C4-2B (cell line): Measurements from ENCODE around the gene PRRT2.
"Not testable (repeated sequence)": the region's sequence is repeated elsewhere in the genome, so short reads cannot be mapped to it uniquely, and the experiment has no call there.

Experiments used
- H3K27ac ChIP-seq: fragments of 450-650 bp; 2 replicates; pipeline ENCODE4 v1.5.1; 2017
- ZFX ChIP-seq: fragments of 450-650 bp; IDR thresholded peaks from 2 replicates; pipeline ENCODE4 v1.6.1; 2017
- TF ChIP-seq, protein P1 (sequence below): fragments of 450-650 bp; conservative IDR thresholded peaks from 2 replicates; pipeline ENCODE4 v1.5.1; 2017; ENCODE audit warnings: mild to moderate bottlenecking

The PRRT2 gene

DNA sequence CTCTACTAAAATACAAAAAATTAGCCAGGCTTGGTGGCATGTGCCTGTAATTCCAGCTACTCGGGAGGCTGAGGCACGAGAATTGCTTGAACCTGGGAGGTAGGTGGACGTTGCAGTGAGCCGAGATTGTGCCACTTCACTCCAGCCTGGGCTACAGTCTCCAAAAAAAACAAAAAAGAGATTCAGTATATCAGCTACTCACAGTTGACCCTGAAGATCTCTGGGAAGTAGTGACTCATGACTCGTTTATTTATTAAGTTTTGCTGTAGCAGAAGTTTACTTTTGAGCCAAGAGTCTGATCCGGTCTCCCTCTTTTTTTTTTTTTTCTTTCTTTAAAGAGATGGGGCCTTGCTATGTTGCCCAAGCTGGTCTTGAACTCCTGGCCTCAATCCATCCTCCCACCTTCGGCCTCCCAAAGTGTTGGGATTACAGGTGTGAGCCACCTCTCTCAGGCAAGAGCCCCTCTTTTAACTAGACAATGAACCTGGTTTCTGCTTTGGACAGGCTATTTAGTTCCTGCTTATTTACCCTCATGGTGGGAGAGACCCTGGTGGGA, 12.7 kb downstream of the PRRT2 start:
- TF ChIP-seq ZFX: no peak
- TF ChIP-seq, protein P1, sequence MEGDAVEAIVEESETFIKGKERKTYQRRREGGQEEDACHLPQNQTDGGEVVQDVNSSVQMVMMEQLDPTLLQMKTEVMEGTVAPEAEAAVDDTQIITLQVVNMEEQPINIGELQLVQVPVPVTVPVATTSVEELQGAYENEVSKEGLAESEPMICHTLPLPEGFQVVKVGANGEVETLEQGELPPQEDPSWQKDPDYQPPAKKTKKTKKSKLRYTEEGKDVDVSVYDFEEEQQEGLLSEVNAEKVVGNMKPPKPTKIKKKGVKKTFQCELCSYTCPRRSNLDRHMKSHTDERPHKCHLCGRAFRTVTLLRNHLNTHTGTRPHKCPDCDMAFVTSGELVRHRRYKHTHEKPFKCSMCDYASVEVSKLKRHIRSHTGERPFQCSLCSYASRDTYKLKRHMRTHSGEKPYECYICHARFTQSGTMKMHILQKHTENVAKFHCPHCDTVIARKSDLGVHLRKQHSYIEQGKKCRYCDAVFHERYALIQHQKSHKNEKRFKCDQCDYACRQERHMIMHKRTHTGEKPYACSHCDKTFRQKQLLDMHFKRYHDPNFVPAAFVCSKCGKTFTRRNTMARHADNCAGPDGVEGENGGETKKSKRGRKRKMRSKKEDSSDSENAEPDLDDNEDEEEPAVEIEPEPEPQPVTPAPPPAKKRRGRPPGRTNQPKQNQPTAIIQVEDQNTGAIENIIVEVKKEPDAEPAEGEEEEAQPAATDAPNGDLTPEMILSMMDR: no peak
- H3K27ac ChIP-seq: no peak overlapping the region

DNA sequence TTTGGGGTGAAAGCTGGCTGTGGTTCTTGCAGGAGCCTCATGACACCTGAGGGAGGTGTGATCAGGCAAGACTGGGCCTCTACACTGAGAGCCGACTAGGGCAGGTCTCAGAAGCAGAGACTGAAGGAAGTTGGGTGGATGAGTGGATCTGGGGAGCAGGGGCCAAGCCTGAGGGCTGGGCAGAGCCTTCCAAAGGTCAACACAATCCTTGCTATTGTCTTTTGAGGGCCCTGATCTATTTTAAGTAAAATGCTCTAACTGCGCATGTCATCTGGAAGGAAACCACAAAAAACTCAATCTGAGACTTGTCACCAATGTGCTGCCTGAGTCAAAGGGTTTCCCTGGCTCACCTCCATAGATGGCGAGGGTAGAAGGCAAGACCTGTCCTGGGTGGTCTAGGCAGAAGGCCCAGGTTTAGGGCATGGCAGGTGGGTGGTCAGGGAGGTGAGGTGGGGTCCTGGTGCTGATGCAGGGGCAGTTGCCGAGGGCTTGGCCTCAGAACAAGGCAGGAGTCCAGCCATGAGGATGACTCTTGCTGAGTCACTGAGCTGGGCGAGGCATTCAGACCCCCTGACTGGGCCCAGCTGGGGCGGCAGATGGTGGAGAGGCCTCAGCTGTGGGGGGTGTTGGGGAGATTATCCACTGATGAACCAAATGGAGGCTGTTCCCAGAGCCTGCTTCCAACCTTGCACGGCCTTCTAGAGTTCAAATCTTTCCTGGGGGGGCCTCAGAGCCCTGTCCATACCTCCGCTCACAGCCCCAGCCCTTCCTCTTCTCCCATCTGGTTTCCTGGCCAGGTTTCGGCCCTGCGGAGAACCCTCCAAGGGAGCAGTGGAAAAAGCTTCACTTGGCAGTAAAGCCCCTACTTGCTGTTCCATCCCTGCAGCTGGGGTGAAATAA, 13.4 kb downstream of the PRRT2 start:
- H3K27ac ChIP-seq: no peak overlapping the region
- TF ChIP-seq, protein P1: no peak
- TF ChIP-seq ZFX: no peak

DNA sequence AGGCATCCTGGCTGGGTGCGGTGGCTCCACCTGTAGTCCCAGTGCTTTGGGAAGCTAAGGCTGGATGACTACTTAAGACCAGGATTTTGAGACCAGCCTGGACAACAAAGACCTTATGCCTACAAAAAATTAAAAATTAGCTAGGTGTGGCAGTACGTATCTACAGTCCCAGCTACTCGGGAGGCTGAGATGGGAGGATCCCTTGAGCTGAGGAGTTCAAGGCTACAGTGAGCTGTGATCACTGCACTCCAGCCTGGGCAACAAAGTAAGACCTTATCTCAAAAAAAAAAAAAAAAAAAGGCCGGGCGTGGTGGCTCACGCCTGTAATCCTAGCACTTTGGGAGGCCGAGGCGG, 14.3 kb downstream of the PRRT2 start:
- no peak overlapping the region for H3K27ac ChIP-seq

DNA sequence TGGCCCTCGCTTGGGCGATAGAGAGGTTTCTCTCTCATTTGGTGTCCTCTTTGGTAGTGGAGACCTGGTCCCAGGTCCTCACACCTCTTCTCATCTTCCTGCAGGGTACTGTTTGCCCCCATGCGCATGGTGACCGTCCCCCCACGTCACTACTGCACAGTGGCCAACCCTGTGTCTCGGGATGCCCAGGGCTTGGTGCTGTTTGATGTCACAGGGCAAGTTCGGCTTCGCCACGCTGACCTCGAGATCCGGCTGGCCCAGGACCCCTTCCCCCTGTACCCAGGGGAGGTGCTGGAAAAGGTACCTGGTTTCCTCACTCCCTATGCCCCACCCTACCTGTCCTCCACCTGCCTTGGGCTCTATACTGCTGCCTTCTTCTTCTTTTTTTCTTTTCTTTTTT, 18.8 kb downstream of the PRRT2 start:
- no peak for TF ChIP-seq ZFX
- TF ChIP-seq, protein P1: no peak

More for the DNA sequence above, 14.3 kb downstream of the PRRT2 start:
- TF ChIP-seq, protein P1: no peak
- no peak for TF ChIP-seq ZFX

DNA sequence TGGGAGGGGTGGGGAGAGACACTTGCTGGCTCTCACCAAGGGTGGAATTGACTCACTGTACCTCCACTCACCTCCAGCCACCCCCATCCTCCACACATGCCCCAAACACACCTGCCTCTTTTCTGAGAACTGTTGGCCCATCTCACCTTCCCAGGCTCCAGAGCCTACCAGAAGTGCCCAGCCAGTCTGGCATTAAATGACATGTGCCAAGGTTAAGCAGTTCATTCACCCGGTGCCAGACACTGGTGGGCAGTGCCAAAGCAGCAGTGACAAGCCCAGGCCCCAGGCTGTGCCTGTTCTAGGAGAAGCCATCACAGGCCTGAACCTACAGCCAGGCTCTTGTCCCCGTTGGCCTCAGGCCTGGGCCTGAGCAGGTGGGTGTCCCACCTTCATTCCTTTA, 19.5 kb downstream of the PRRT2 start:
- no peak overlapping the region for H3K27ac ChIP-seq
- TF ChIP-seq, protein P1: no peak

More for the DNA sequence above, 18.8 kb downstream of the PRRT2 start:
- no peak overlapping the region for H3K27ac ChIP-seq

DNA sequence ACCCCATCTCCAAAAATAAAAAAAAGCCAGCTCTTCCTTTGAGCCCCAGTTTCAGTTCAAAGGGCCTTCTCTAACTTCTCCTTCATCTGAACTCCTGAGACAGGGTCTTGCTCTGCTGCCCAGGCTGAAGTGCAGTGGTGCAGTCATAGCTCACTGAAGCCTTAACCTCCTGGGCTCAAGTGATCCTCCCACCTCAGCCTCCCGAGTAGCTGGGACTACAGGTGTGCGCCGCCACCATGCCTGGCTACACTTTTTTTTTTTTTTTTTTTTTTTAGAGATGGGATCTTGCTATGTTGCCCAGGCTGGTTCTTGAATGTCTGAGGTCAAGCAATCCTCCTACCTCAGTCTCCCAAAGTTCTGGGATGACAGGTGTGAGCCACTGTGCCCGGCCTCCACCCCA, 21.2 kb downstream of the PRRT2 start:
- not testable (repeated sequence) for H3K27ac ChIP-seq

DNA sequence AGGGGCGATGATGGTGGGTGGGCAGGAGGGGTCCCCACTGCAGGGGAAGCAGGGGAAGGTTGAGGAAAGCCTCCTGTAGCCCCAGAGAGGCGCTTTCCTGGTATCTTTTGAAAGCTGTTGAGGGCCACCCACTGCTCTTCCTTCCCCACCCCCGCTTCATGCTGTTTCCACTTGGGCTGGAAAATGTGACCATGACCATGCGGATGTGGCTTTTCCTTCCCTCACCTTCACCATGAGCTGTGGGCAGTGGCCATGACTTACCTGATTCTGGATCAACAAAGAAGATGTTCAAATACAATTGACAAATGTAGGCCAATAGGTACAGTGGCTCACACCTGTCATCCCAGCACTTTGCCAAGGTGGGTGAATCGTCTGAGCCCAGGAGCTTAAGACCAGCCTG, 22.1 kb downstream of the PRRT2 start:
- H3K27ac ChIP-seq: no peak overlapping the region
- TF ChIP-seq, protein P1: no peak
- no peak for TF ChIP-seq ZFX

DNA sequence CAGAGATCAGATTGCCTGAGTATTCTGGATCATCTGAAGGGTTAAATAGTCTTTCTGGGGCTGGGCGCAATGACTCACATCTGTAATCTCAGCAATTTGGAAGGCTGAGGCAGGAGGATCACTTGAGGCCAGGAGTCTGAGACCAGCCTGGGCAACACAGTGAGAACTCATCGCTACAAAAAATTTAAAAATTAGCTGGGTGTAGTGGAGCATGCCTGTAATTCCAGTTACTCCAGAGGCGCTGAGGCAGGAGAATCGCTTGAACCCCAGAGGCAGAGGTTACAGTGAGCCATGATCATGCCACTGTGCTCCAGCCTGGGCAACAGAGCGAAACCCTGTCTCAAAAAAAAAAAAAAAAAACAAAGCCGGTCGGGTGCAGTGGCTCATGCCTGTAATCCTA, 23.9 kb downstream of the PRRT2 start:
- no peak overlapping the region for H3K27ac ChIP-seq
- TF ChIP-seq, protein P1: no peak
- no peak for TF ChIP-seq ZFX
